GM23338 (cell line): ENCODE measurements around the gene ADAM8. TPM values are rescaled to one million over a fixed set of nuclear protein-coding genes. Genes with fewer than 3 reads are reported as not detected.

Experiments
- ATAC-seq: fragments of 200-7000 bp; cut with Tn5 transposase; 3 replicates; pipeline ENCODE4 v1.9.1; 2020
- DNase-seq: peaks from one replicate; pipeline ENCODE4 v3.0.0-alpha.2; 2015; ENCODE audit warnings: low spot score
- H2AFZ ChIP-seq: fragments of 200-600 bp; sonication (generic); 2 replicates; pipeline ENCODE4 v1.8.0; 2016; ENCODE audit warnings: antibody characterized with exemption, mild to moderate bottlenecking, moderate library complexity
- H3F3A ChIP-seq: fragments of 200-600 bp; sonication (generic); replicated peaks from 2 replicates; pipeline ENCODE4 v1.8.0; 2017; ENCODE audit warnings: antibody characterized with exemption, mixed run types, low read depth
- H3K27ac ChIP-seq: fragments of 200-600 bp; sonication (generic); 2 replicates; pipeline ENCODE4 v1.6.1; 2016; ENCODE audit warnings: low read depth
- H3K27me3 ChIP-seq: fragments of 200-600 bp; sonication (generic); 2 replicates; pipeline ENCODE4 v1.8.0; 2016; ENCODE audit warnings: mild to moderate bottlenecking, mixed run types, moderate library complexity; ENCODE audit not compliant: insufficient read depth
- H3K36me3 ChIP-seq: fragments of 200-600 bp; sonication (generic); 2 replicates; pipeline ENCODE4 v1.8.0; 2016; ENCODE audit warnings: mild to moderate bottlenecking; ENCODE audit not compliant: insufficient read depth
- H3K4me1 ChIP-seq: fragments of 200-600 bp; sonication (generic); 2 replicates; pipeline ENCODE4 v1.8.0; 2016; ENCODE audit warnings: mild to moderate bottlenecking, moderate library complexity; ENCODE audit not compliant: insufficient read depth
- H3K4me2 ChIP-seq: fragments of 200-600 bp; sonication (generic); 2 replicates; pipeline ENCODE4 v1.7.1; 2017; ENCODE audit warnings: mixed run types
- H3K4me3 ChIP-seq: fragments of 200-600 bp; sonication (generic); 2 replicates; pipeline ENCODE4 v1.6.1; 2016; ENCODE audit warnings: mixed run types
- H3K79me2 ChIP-seq: fragments of 200-600 bp; sonication (generic); replicated peaks from 2 replicates; pipeline ENCODE4 v1.8.0; 2017; ENCODE audit warnings: mild to moderate bottlenecking; ENCODE audit not compliant: insufficient read depth
- H3K9me2 ChIP-seq: fragments of 200-600 bp; sonication (generic); 2 replicates; pipeline ENCODE4 v1.8.0; 2017; ENCODE audit not compliant: insufficient read depth
- H4K20me1 ChIP-seq: fragments of 200-600 bp; sonication (generic); replicated peaks from 2 replicates; pipeline ENCODE4 v1.8.0; 2017; ENCODE audit warnings: mild to moderate bottlenecking; ENCODE audit not compliant: insufficient read depth
- H3K27ac Mint-ChIP-seq: 2 replicates; pipeline ENCODE4 v1.8.0; 2020; ENCODE audit warnings: inconsistent platforms, mild to moderate bottlenecking, moderate library complexity, mixed read lengths
- H3K27me3 Mint-ChIP-seq: 3 replicates; pipeline ENCODE4 v1.8.0; 2022; ENCODE audit warnings: low read depth, mild to moderate bottlenecking, moderate library complexity, mixed read lengths, inconsistent platforms; ENCODE audit not compliant: insufficient read depth, poor library complexity
- H3K36me3 Mint-ChIP-seq: 3 replicates; pipeline ENCODE4 v1.8.0; 2021; ENCODE audit warnings: low read depth, mild to moderate bottlenecking, inconsistent platforms, moderate library complexity, mixed read lengths
- H3K4me1 Mint-ChIP-seq: 3 replicates; pipeline ENCODE4 v1.8.0; 2020; ENCODE audit warnings: mild to moderate bottlenecking, inconsistent platforms, mixed read lengths
- H3K4me3 Mint-ChIP-seq: 3 replicates; pipeline ENCODE4 v1.8.0; 2021; ENCODE audit warnings: moderate library complexity, mild to moderate bottlenecking, inconsistent platforms, mixed read lengths
- H3K9me3 Mint-ChIP-seq: 3 replicates; pipeline ENCODE4 v1.8.0; 2020; ENCODE audit warnings: moderate library complexity, mild to moderate bottlenecking, inconsistent platforms, mixed read lengths
- CREB1 ChIP-seq: fragments of 250-450 bp; sonication (Bioruptor Pico); IDR thresholded peaks from 2 replicates; pipeline ENCODE4 v1.5.0; 2020; ENCODE audit warnings: low read depth, mild to moderate bottlenecking, moderate library complexity
- CTCF ChIP-seq, 2 experiments: fragments of 200-600 bp in 1 of 2; sonication (generic) in 1 of 2; conservative IDR thresholded peaks; 2 replicates each; pipeline versions ENCODE4 v1.5.1 to v1.6.1; 2016 to 2017; ENCODE audit warnings: antibody characterized with exemption in 2 of 2, low read depth in 2 of 2, mild to moderate bottlenecking in 2 of 2, moderate library complexity in 1 of 2
- ETS1 ChIP-seq: IDR thresholded peaks from 2 replicates; pipeline ENCODE4 v1.6.1; 2016; ENCODE audit warnings: antibody characterized with exemption
- EZH2 ChIP-seq: fragments of 200-600 bp; sonication (generic); IDR thresholded peaks from one replicate; pipeline ENCODE4 v1.8.0; 2017; ENCODE audit warnings: antibody characterized with exemption, mild to moderate bottlenecking, low read depth; ENCODE audit not compliant: unreplicated experiment
- EZH2phosphoT487 ChIP-seq: fragments of 200-600 bp; sonication (generic); IDR thresholded peaks from one replicate; pipeline ENCODE4 v1.8.1; 2018; ENCODE audit warnings: antibody characterized with exemption; ENCODE audit not compliant: unreplicated experiment
- JUNB ChIP-seq: IDR thresholded peaks from one replicate; pipeline ENCODE4 v1.6.1; 2016; ENCODE audit warnings: antibody characterized with exemption; ENCODE audit not compliant: unreplicated experiment
- NANOG ChIP-seq: IDR thresholded peaks from 2 replicates; pipeline ENCODE4 v1.6.1; 2016; ENCODE audit warnings: antibody characterized with exemption, borderline replicate concordance
- POLR2AphosphoS5 ChIP-seq: IDR thresholded peaks from 2 replicates; pipeline ENCODE4 v1.6.1; 2016; ENCODE audit warnings: antibody characterized with exemption, low read depth
- REST ChIP-seq: IDR thresholded peaks from one replicate; pipeline ENCODE4 v1.6.1; 2018; ENCODE audit warnings: antibody characterized with exemption; ENCODE audit not compliant: unreplicated experiment
- STAT1 ChIP-seq: IDR thresholded peaks from one replicate; pipeline ENCODE4 v1.6.1; 2016; ENCODE audit warnings: antibody characterized with exemption; ENCODE audit not compliant: unreplicated experiment
- ZNF114 ChIP-seq: fragments of 250-450 bp; sonication (Bioruptor Pico); IDR thresholded peaks from 2 replicates; pipeline ENCODE4 v1.5.0; 2020; ENCODE audit warnings: mild to moderate bottlenecking, moderate library complexity
- ZNF331 ChIP-seq: fragments of 250-450 bp; sonication (Bioruptor Pico); IDR thresholded peaks from 2 replicates; pipeline ENCODE4 v1.5.0; 2020; ENCODE audit warnings: low read depth, mild to moderate bottlenecking, moderate library complexity
- ZNF462 ChIP-seq: fragments of 250-450 bp; sonication (Bioruptor Pico); IDR thresholded peaks from 2 replicates; pipeline ENCODE4 v1.5.0; 2020; ENCODE audit warnings: mild to moderate bottlenecking, moderate library complexity
- polyA plus RNA-seq: library from polyadenylated mRNA; unstranded; fragments of >200 nt; fragmentation: Nextera tagmentation; extraction: Ambion mirVana; gene quantifications from 2 replicates; pipeline ENCODE4 v1.2.1, GENCODE V29; 2016
- total RNA-seq: library from RNA; depleted of rRNA; stranded (reverse); fragments of >200 nt; shearing (Covaris generic); gene quantifications from 2 replicates; pipeline ENCODE4 v1.2.3, GENCODE V29; 2014

The ADAM8 gene
- total and polyA plus RNA-seq, 2 experiments from 2014 or later: 1.9 to 5.5 TPM

GRCh38 chr10:133295426-133296320, 19.0 kb upstream of the ADAM8 start:
- peaks cover 2% of the 10 kb centered on the region for H3K27me3 Mint-ChIP-seq
- no peak overlapping the region for H3K4me2 ChIP-seq
- no peaks in the 10 kb centered on the region; the same call in 1 of the 2 replicates for H4K20me1 ChIP-seq
- H3K4me1 ChIP-seq: no peaks in the 10 kb centered on the region
- H3K27me3 ChIP-seq: no peaks in the 10 kb centered on the region
- no peaks in the 10 kb centered on the region; the same call in 1 of the 2 replicates for H3F3A ChIP-seq
- H3K4me1 Mint-ChIP-seq: no peaks in the 10 kb centered on the region
- H3K36me3 Mint-ChIP-seq: peaks cover 69% of the 10 kb centered on the region
- no peak overlapping the region for H2AFZ ChIP-seq
- no peaks in the 10 kb centered on the region for H3K9me2 ChIP-seq
- H3K4me3 ChIP-seq: no peak overlapping the region
- no peak overlapping the region for H3K4me3 Mint-ChIP-seq
- H3K27ac Mint-ChIP-seq: no peak overlapping the region
- no peaks in the 10 kb centered on the region for H3K9me3 Mint-ChIP-seq
- peaks cover 13% of the 10 kb centered on the region for H3K36me3 ChIP-seq
- ATAC-seq (no peak), DNase-seq (no peak)
- H3K27ac ChIP-seq: no peak overlapping the region
- TF ChIP-seq EZH2phosphoT487 (no peak), CTCF (conservative IDR thresholded peaks at IDR 0.05; ENCODE audit: low read depth in 2 of 2) (no peak), JUNB (no peak), ETS1 (no peak), NANOG (no peak), EZH2 (no peak), POLR2AphosphoS5 (no peak), STAT1 (no peak), ZNF462 (no peak), ZNF331 (CRISPR knock-in tag) (no peak), CREB1 (CRISPR knock-in tag) (no peak), REST (no peak), ZNF114 (CRISPR knock-in tag) (no peak)
- no peaks in the 10 kb centered on the region for H3K79me2 ChIP-seq
